Renal cortical epithelial cell (primary cell): ENCODE data around the gene FBXL15. TPM values are rescaled to one million over a fixed set of nuclear protein-coding genes. Genes with fewer than 3 reads are reported as not detected.

Source experiments
- DNase-seq: peaks from one replicate; pipeline ENCODE4 v3.0.0-alpha.2; 2011; ENCODE audit warnings: low read depth
- total RNA-seq: library from RNA; depleted of rRNA; stranded (reverse); fragments of >200 nt; gene quantifications from 2 replicates; pipeline ENCODE4 v1.2.3, GENCODE V29; 2014

The FBXL15 gene
- total RNA-seq, 1 donor from 2014 or later: 15.1 TPM

- no peak for DNase-seq
Measured at GRCh38 chr10:102457591-102458150, 37.0 kb downstream of the FBXL15 start.

GRCh38 chr10:102458656-102459055, 38.0 kb downstream of the FBXL15 start:
- no peak for DNase-seq

GRCh38 chr10:102460836-102461186, 40.2 kb downstream of the FBXL15 start:
- no peak for DNase-seq

GRCh38 chr10:102461187-102462054, 40.8 kb downstream of the FBXL15 start:
- DNase-seq: peak; percentile 73

- no peak for DNase-seq
Measured at GRCh38 chr10:102462512-102463054, 41.9 kb downstream of the FBXL15 start.

- no peak for DNase-seq
Measured at GRCh38 chr10:102463983-102464382, 43.3 kb downstream of the FBXL15 start.

- no peak for DNase-seq
Measured at GRCh38 chr10:102465466-102465865, 44.8 kb downstream of the FBXL15 start.

GRCh38 chr10:102467318-102467717, 46.7 kb downstream of the FBXL15 start:
- no peak for DNase-seq

- DNase-seq: no peak
Measured at GRCh38 chr10:102467971-102468438, 47.4 kb downstream of the FBXL15 start.

- no peak for DNase-seq
Measured at GRCh38 chr10:102468683-102469082, 48.0 kb downstream of the FBXL15 start.

GRCh38 chr10:102470579-102471546, 50.2 kb downstream of the FBXL15 start:
- no peak for DNase-seq

Other genes starting within 250 kb of the FBXL15 start
- 0.69 and 1.3 TPM in 2 replicates for gene ELOVL3, start 194.5 kb upstream of the FBXL15 start, total RNA-seq
- 1.7 and 2.2 TPM in 2 replicates for gene PITX3, start 179.3 kb upstream of the FBXL15 start, total RNA-seq
- gene GBF1, start 175.3 kb upstream of the FBXL15 start, total RNA-seq: 22.4 and 90.0 TPM in 2 replicates
- 52.4 and 57.3 TPM in 2 replicates for gene NFKB2, start 25.1 kb upstream of the FBXL15 start, total RNA-seq
- 0.17 and 3.5 TPM in 2 replicates for gene PSD, start 2.1 kb upstream of the FBXL15 start, total RNA-seq
- 49.5 and 50.0 TPM in 2 replicates for gene CUEDC2, start 11.7 kb downstream of the FBXL15 start, total RNA-seq
- gene C10orf95, start 30.7 kb downstream of the FBXL15 start, total RNA-seq: 0.25 and 1.6 TPM in 2 replicates
- gene ACTR1A, start 81.9 kb downstream of the FBXL15 start, total RNA-seq: 145 and 168 TPM in 2 replicates
- gene SUFU, start 83.1 kb downstream of the FBXL15 start, total RNA-seq: 0.69 and 8.1 TPM in 2 replicates
- 47.2 and 146 TPM in 2 replicates for gene TRIM8, start 223.6 kb downstream of the FBXL15 start, total RNA-seq